ENCODE measurements around the gene SLC16A12.

GRCh38 chr10:89481662-89482061 lies 53.7 kb downstream of the SLC16A12 start:
- TF ChIP-seq CTCF (optimal IDR thresholded peaks at IDR 0.05 in 1 of 3, IDR thresholded peaks at IDR 0.05 in 1 of 3, conservative IDR thresholded peaks at IDR 0.05 in 1 of 3; ENCODE audit: extremely low read depth in 1 of 3, insufficient read depth in 2 of 3, low read length in 3 of 3): no peak
- no peak for TF ChIP-seq EZH2 (IDR thresholded peaks at IDR 0.05; ENCODE audit: low read length)

All from keratinocyte (primary cell).